BLaER1 treated with 17β-estradiol and CSF1 and Interleukin-3, amounts not matched to agents 10 nM and 100 nM (cell line): Measurements from ENCODE around the gene FANK1.

ENCODE experiments used
- H3K27ac ChIP-seq, 11 experiments: shearing (Covaris generic); formaldehyde crosslinking; 2 replicates each; pipeline ENCODE4 v1.8.1; 2022
- H3K27me3 ChIP-seq, 11 experiments: shearing (Covaris generic); formaldehyde crosslinking; 2 replicates each; pipeline ENCODE4 v1.8.1; 2022
- H3K36me3 ChIP-seq, 11 experiments: shearing (Covaris generic); formaldehyde crosslinking; 2 replicates each; pipeline ENCODE4 v1.8.1; 2022
- H3K4me1 ChIP-seq, 10 experiments: shearing (Covaris generic); formaldehyde crosslinking; 2 replicates each; pipeline ENCODE4 v1.8.1; 2022
- H3K4me2 ChIP-seq, 11 experiments: shearing (Covaris generic); formaldehyde crosslinking; 2 replicates each; pipeline ENCODE4 v1.8.1; 2022
- H3K4me3 ChIP-seq, 10 experiments: shearing (Covaris generic); formaldehyde crosslinking; 2 replicates each; pipeline ENCODE4 v1.8.1; 2022
- H3K9ac ChIP-seq, 11 experiments: shearing (Covaris generic); formaldehyde crosslinking; 2 replicates each; pipeline ENCODE4 v1.8.1; 2022
- H3K9me3 ChIP-seq, 11 experiments: shearing (Covaris generic); formaldehyde crosslinking; replicated peaks in 1 of 11; 2 replicates each; pipeline ENCODE4 v1.8.1; 2022
- H4K20me1 ChIP-seq, 11 experiments: shearing (Covaris generic); formaldehyde crosslinking; 2 replicates each; pipeline ENCODE4 v1.8.1; 2022
- Cebpa-rat ChIP-seq, 11 experiments: shearing (Covaris generic); IDR thresholded peaks; 2 replicates each; pipeline ENCODE4 v1.8.1; 2022

The FANK1 gene

GRCh38 chr10:125994601-125995000 is 98.2 kb downstream of the FANK1 start:
- peaks cover 3 to 15% (median 10%) of the 10 kb centered on the region in 11 experiments; a peak in 13 of 22 replicates for H3K9me3 ChIP-seq
- TF ChIP-seq Cebpa-rat (IDR thresholded peaks at IDR 0.05) = no peak
- no peaks in the 10 kb centered on the region for H4K20me1 ChIP-seq
- H3K9ac ChIP-seq = no peak overlapping the region
- no peak overlapping the region for H3K4me3 ChIP-seq
- H3K27ac ChIP-seq = no peak overlapping the region
- no peak overlapping the region for H3K4me2 ChIP-seq
- H3K27me3 ChIP-seq = no peaks in the 10 kb centered on the region
- no peaks in the 10 kb centered on the region for H3K4me1 ChIP-seq
- no peaks in the 10 kb centered on the region for H3K36me3 ChIP-seq

GRCh38 chr10:125995726-125996304 is 99.5 kb downstream of the FANK1 start:
- H3K4me3 ChIP-seq = no peak overlapping the region
- no peaks in the 10 kb centered on the region for H4K20me1 ChIP-seq

GRCh38 chr10:125997586-125997985 is 101.2 kb downstream of the FANK1 start:
- no peaks in the 10 kb centered on the region for H3K27me3 ChIP-seq
- H3K9ac ChIP-seq = no peak overlapping the region
- H4K20me1 ChIP-seq = no peaks in the 10 kb centered on the region
- no peak overlapping the region for H3K4me3 ChIP-seq
- no peak for TF ChIP-seq Cebpa-rat (IDR thresholded peaks at IDR 0.05)
- H3K36me3 ChIP-seq = no peaks in the 10 kb centered on the region
- H3K9me3 ChIP-seq = no peaks in the 10 kb centered on the region
- no peaks in the 10 kb centered on the region for H3K4me1 ChIP-seq
- no peak overlapping the region for H3K4me2 ChIP-seq
- H3K27ac ChIP-seq = no peak overlapping the region

More at GRCh38 chr10:125995726-125996304, 99.5 kb downstream of the FANK1 start:
- Histone ChIP-seq H3K27me3 (no peaks in the 10 kb centered on the region), H3K27ac (no peak overlapping the region), H3K4me1 (no peaks in the 10 kb centered on the region), H3K9me3 (peaks cover 0 to 5% (median 4%) of the 10 kb centered on the region in 11 experiments; a peak in 11 of 22 replicates), H3K36me3 (no peaks in the 10 kb centered on the region), H3K9ac (no peak overlapping the region), H3K4me2 (no peak overlapping the region)
- TF ChIP-seq Cebpa-rat (IDR thresholded peaks at IDR 0.05) = no peak

- H3K9ac ChIP-seq = no peak overlapping the region
- TF ChIP-seq Cebpa-rat (IDR thresholded peaks at IDR 0.05) = no peak
- no peak overlapping the region for H3K4me2 ChIP-seq
Observed at GRCh38 chr10:125999694-126000093, 103.3 kb downstream of the FANK1 start.

GRCh38 chr10:126001576-126001975 is 105.2 kb downstream of the FANK1 start:
- Histone ChIP-seq H3K27me3 (no peaks in the 10 kb centered on the region), H3K27ac (no peak overlapping the region)

More at GRCh38 chr10:125999694-126000093, 103.3 kb downstream of the FANK1 start:
- Histone ChIP-seq H3K27me3 (no peaks in the 10 kb centered on the region), H3K27ac (no peak overlapping the region), H3K4me3 (no peak overlapping the region), H4K20me1 (no peaks in the 10 kb centered on the region), H3K4me1 (no peaks in the 10 kb centered on the region), H3K36me3 (no peaks in the 10 kb centered on the region), H3K9me3 (no peaks in the 10 kb centered on the region)

GRCh38 chr10:126004752-126005151 is 108.4 kb downstream of the FANK1 start:
- no peak for TF ChIP-seq Cebpa-rat (IDR thresholded peaks at IDR 0.05)
- no peaks in the 10 kb centered on the region for H3K27me3 ChIP-seq
- H3K4me3 ChIP-seq = no peak overlapping the region

More at GRCh38 chr10:126001576-126001975, 105.2 kb downstream of the FANK1 start:
- no peak overlapping the region for H3K9ac ChIP-seq
- H3K36me3 ChIP-seq = no peaks in the 10 kb centered on the region
- no peak for TF ChIP-seq Cebpa-rat (IDR thresholded peaks at IDR 0.05)
- H3K4me1 ChIP-seq = no peaks in the 10 kb centered on the region
- H3K4me2 ChIP-seq = no peak overlapping the region
- no peak overlapping the region for H3K4me3 ChIP-seq
- no peaks in the 10 kb centered on the region for H3K9me3 ChIP-seq
- no peaks in the 10 kb centered on the region for H4K20me1 ChIP-seq

GRCh38 chr10:126006264-126006663 is 109.9 kb downstream of the FANK1 start:
- Histone ChIP-seq H3K4me1 (peaks cover 0 to 34% (median 25%) of the 10 kb centered on the region in 10 experiments; a peak in 15 of 20 replicates), H3K36me3 (no peaks in the 10 kb centered on the region), H3K9me3 (peaks cover 0 to 5% (median 0%) of the 10 kb centered on the region in 11 experiments; a peak in 4 of 22 replicates), H3K4me2 (no peak overlapping the region), H3K27ac (no peak overlapping the region), H3K9ac (no peak overlapping the region), H3K27me3 (no peaks in the 10 kb centered on the region), H3K4me3 (no peak overlapping the region), H4K20me1 (no peaks in the 10 kb centered on the region)
- no peak for TF ChIP-seq Cebpa-rat (IDR thresholded peaks at IDR 0.05)

More at GRCh38 chr10:126004752-126005151, 108.4 kb downstream of the FANK1 start:
- Histone ChIP-seq H4K20me1 (no peaks in the 10 kb centered on the region), H3K27ac (no peak overlapping the region), H3K36me3 (no peaks in the 10 kb centered on the region), H3K9me3 (no peaks in the 10 kb centered on the region), H3K9ac (no peak overlapping the region), H3K4me1 (peaks cover 0 to 28% (median 20%) of the 10 kb centered on the region in 10 experiments; a peak in 15 of 20 replicates), H3K4me2 (no peak overlapping the region)

- H3K27me3 ChIP-seq = no peaks in the 10 kb centered on the region
- TF ChIP-seq Cebpa-rat (IDR thresholded peaks at IDR 0.05) = no peak
- peaks cover 0 to 40% (median 25%) of the 10 kb centered on the region in 10 experiments; a peak in 15 of 20 replicates for H3K4me1 ChIP-seq
- H3K9ac ChIP-seq = no peak overlapping the region
- H3K4me3 ChIP-seq = no peak overlapping the region
- no peaks in the 10 kb centered on the region for H4K20me1 ChIP-seq
- no peak overlapping the region for H3K27ac ChIP-seq
- H3K36me3 ChIP-seq = no peaks in the 10 kb centered on the region
- H3K4me2 ChIP-seq = 0 out of 22 replicates have a peak overlapping the region, but pooled peaks of 1 of the 11 experiments have one; percentile 84
- peaks cover 0 to 5% (median 0%) of the 10 kb centered on the region in 11 experiments; a peak in 4 of 22 replicates for H3K9me3 ChIP-seq
Observed at GRCh38 chr10:126006906-126007305, 110.5 kb downstream of the FANK1 start.

GRCh38 chr10:126009650-126010049 is 113.3 kb downstream of the FANK1 start:
- Histone ChIP-seq H3K4me1 (peaks cover 0 to 48% (median 25%) of the 10 kb centered on the region in 10 experiments; a peak in 15 of 20 replicates), H3K36me3 (no peaks in the 10 kb centered on the region), H3K4me3 (no peak overlapping the region), H3K9me3 (peaks cover 0 to 5% (median 0%) of the 10 kb centered on the region in 11 experiments; a peak in 4 of 22 replicates), H4K20me1 (no peaks in the 10 kb centered on the region), H3K27me3 (no peaks in the 10 kb centered on the region), H3K4me2 (peak overlapping the region in 7 of 11 experiments; percentile 24 to 85 (median 76); a peak in 13 of 22 replicates), H3K9ac (no peak overlapping the region), H3K27ac (no peak overlapping the region)
- TF ChIP-seq Cebpa-rat (IDR thresholded peaks at IDR 0.05) = no peak

- peak overlapping the region in 1 of 11 experiments; percentile 27; a peak in 1 of 22 replicates for H3K4me2 ChIP-seq
- no peak for TF ChIP-seq Cebpa-rat (IDR thresholded peaks at IDR 0.05)
- no peak overlapping the region for H3K4me3 ChIP-seq
- peaks cover 0 to 5% (median 0%) of the 10 kb centered on the region in 11 experiments; a peak in 4 of 22 replicates for H3K9me3 ChIP-seq
- H3K27me3 ChIP-seq = no peaks in the 10 kb centered on the region
- no peaks in the 10 kb centered on the region for H4K20me1 ChIP-seq
- no peaks in the 10 kb centered on the region for H3K36me3 ChIP-seq
- H3K9ac ChIP-seq = no peak overlapping the region
- no peak overlapping the region for H3K27ac ChIP-seq
- H3K4me1 ChIP-seq = peaks cover 0 to 48% (median 25%) of the 10 kb centered on the region in 10 experiments; a peak in 15 of 20 replicates
Observed at GRCh38 chr10:126011995-126012394, 115.6 kb downstream of the FANK1 start.
